ENCODE measurements around the gene TMEM132E. TPM values are rescaled to one million over a fixed set of nuclear protein-coding genes. Genes with fewer than 3 reads are reported as not detected.

TMEM132E gene
- total RNA-seq, 6 experiments from 2014 or later, result 0.31 to 0.56 (median 0.43) TPM

- Histone ChIP-seq H3K27me3 (no peaks in the 10 kb centered on the region), H3K9me3 (no peaks in the 10 kb centered on the region), H3K4me1 (no peaks in the 10 kb centered on the region), H3K4me3 (no peak overlapping the region), H3K27ac (no peak overlapping the region), H3K36me3 (no peaks in the 10 kb centered on the region)
- TF ChIP-seq CTCF (IDR thresholded peaks at IDR 0.05) (no peak), POLR2A (IDR thresholded peaks at IDR 0.05) (no peak)
- intact Hi-C loops (cut with DNase I), result no loop called here
- no peak for ATAC-seq
- DNase-seq, result no peak
- WGBS (ENCODE audit: insufficient coverage, low coverage, low lambda C conversion rate, missing lambda C conversion rate), result 57% methylated on average over 1 of the region's 2 CpGs
Observed at GRCh38 chr17:34667656-34668055, 88.3 kb downstream of the TMEM132E start.

- intact Hi-C loops (cut with DNase I), result no loop called here
- DNase-seq (no peak), ATAC-seq (no peak)
- no peaks in the 10 kb centered on the region for H3K36me3 ChIP-seq
- no peak for TF ChIP-seq CTCF (IDR thresholded peaks at IDR 0.05)
- no peak for TF ChIP-seq POLR2A (IDR thresholded peaks at IDR 0.05)
- H3K9me3 ChIP-seq, result no peaks in the 10 kb centered on the region
- no peaks in the 10 kb centered on the region for H3K27me3 ChIP-seq
- H3K4me3 ChIP-seq, result no peak overlapping the region
- H3K27ac ChIP-seq, result no peak overlapping the region
- H3K4me1 ChIP-seq, result no peaks in the 10 kb centered on the region
- WGBS (ENCODE audit: insufficient coverage, low coverage, low lambda C conversion rate, missing lambda C conversion rate), result 52% methylated on average over 3 of the region's 3 CpGs
Observed at GRCh38 chr17:34668206-34668605, 88.8 kb downstream of the TMEM132E start.

- Histone ChIP-seq H3K4me3 (no peak overlapping the region), H3K27ac (no peak overlapping the region), H3K36me3 (no peaks in the 10 kb centered on the region), H3K9me3 (no peaks in the 10 kb centered on the region), H3K4me1 (no peaks in the 10 kb centered on the region), H3K27me3 (no peaks in the 10 kb centered on the region)
- TF ChIP-seq POLR2A (IDR thresholded peaks at IDR 0.05) (no peak), CTCF (IDR thresholded peaks at IDR 0.05) (no peak)
- DNase-seq (peak in 1 of 3 donors; percentile 21), ATAC-seq (peak in 1 of 4 donors; percentile 18)
- WGBS (ENCODE audit: insufficient coverage, low coverage, low lambda C conversion rate, missing lambda C conversion rate), result 47% methylated on average over 2 of the region's 5 CpGs
- intact Hi-C loops (cut with DNase I), result no loop called here
Observed at GRCh38 chr17:34669511-34669910, 90.1 kb downstream of the TMEM132E start.

- Histone ChIP-seq H3K36me3 (no peaks in the 10 kb centered on the region), H3K4me1 (no peaks in the 10 kb centered on the region), H3K27me3 (no peaks in the 10 kb centered on the region), H3K27ac (no peak overlapping the region), H3K9me3 (no peaks in the 10 kb centered on the region), H3K4me3 (no peak overlapping the region)
- ATAC-seq, result no peak
- TF ChIP-seq POLR2A (IDR thresholded peaks at IDR 0.05), result no peak
- TF ChIP-seq CTCF (IDR thresholded peaks at IDR 0.05), result no peak
- intact Hi-C loops (cut with DNase I), result no loop called here
- 36% methylated on average over 7 of the region's 7 CpGs for WGBS (ENCODE audit: insufficient coverage, low coverage, low lambda C conversion rate, missing lambda C conversion rate)
- peak in 1 of 3 donors; percentile 28 for DNase-seq
Observed at GRCh38 chr17:34670618-34671017, 91.2 kb downstream of the TMEM132E start.

GRCh38 chr17:34671191-34671590, 91.8 kb downstream of the TMEM132E start:
- 61% methylated on average over 4 of the region's 4 CpGs for WGBS (ENCODE audit: insufficient coverage, low coverage, low lambda C conversion rate, missing lambda C conversion rate)
- no peak for DNase-seq
- no peak for TF ChIP-seq POLR2A (IDR thresholded peaks at IDR 0.05)
- no peak for TF ChIP-seq CTCF (IDR thresholded peaks at IDR 0.05)
- no peak overlapping the region for H3K4me3 ChIP-seq
- no peak for ATAC-seq
- intact Hi-C loops (cut with DNase I), result no loop called here
- H3K27me3 ChIP-seq, result no peaks in the 10 kb centered on the region
- no peaks in the 10 kb centered on the region for H3K4me1 ChIP-seq
- no peaks in the 10 kb centered on the region for H3K9me3 ChIP-seq
- no peaks in the 10 kb centered on the region for H3K36me3 ChIP-seq
- no peak overlapping the region for H3K27ac ChIP-seq

Data from right lobe of liver (tissue), 6 donors.